Astrocyte of the hippocampus (primary cell): ENCODE results near the gene CHCHD5.
A peak's percentile ranks its signal among the peaks of the same experiment; 100 is the strongest.
"Not testable (repeated sequence)": the region's sequence is repeated elsewhere in the genome, so short reads cannot be mapped to it uniquely, and the experiment has no call there.

Experiments
- DNase-seq: peaks from one replicate; pipeline ENCODE4 v3.0.0; 2011; ENCODE audit warnings: low read depth, low spot score

CHCHD5 gene

DNA sequence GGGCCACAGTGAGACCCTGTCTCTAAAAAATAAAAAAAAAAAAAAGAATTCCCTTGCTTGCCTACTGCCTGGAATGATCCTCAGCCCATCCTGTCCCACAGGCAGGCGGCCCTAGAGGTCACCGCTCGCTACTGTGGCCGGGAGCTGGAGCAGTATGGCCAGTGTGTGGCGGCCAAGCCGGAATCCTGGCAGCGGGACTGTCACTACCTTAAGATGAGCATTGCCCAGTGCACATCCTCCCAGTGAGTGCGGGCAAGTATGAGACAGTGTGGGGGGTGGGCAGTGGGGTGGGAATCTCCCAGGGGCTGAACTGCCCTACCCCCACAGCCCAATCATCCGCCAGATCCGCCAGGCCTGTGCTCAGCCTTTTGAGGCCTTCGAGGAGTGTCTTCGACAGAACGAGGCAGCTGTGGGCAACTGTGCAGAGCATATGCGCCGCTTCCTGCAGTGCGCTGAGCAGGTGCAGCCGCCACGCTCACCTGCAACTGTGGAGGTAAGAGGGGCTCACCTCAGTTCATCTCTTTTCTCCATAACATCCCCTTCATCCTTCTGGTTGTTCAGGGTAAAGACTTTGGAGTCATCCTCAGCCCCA lies 1.6 kb downstream of the CHCHD5 start:
- no peak for DNase-seq

- no peak for DNase-seq
These were observed 4.2 kb downstream of the CHCHD5 start for GRCh38 chr2:112588611-112589045.

DNA sequence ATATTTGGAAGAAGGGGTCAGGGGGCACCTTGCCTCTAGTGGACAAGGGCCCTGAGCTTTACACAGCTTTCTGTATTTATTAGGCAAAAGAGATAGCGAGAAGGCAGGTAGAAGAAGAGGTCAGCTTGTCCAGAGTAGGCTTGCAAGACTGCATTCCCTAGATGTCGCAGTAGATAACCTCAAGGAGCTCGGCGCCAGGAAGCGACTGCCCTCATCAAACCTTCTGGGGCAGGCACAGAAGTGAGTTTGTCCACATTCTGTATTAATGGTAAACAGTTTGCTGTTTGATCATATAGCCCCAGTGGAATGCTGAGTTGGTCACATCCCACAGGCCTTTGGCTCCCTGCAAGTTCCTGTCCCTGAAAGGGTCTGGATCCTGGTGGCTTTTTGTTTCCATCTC lies 7.0 kb downstream of the CHCHD5 start:
- no peak for DNase-seq

- no peak for DNase-seq
These were observed 9.3 kb downstream of the CHCHD5 start for GRCh38 chr2:112593736-112594135.

- no peak for DNase-seq
These were observed 13.3 kb downstream of the CHCHD5 start for GRCh38 chr2:112597537-112598322.

DNA sequence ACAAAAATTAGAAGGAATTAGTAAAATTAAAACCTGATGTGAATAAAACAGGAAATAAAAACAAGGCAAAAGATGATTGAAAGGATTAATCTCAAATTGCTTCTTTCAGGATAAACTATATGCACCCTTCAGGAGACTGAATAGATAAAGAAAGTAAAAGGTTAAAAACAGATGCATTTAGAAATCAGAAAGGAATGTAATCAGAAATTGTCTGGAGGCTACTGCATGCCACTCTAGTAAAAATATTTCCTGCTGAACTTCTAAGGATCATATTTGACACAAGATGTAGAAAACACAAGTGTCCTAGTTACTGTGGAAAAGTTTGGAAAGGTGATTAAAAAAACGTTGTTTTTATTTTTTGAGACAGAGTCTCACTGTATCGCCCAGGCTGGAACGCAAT lies 16.2 kb downstream of the CHCHD5 start:
- DNase-seq = no peak

GRCh38 chr2:112601754-112602153 lies 17.3 kb downstream of the CHCHD5 start:
- DNase-seq = no peak

DNA sequence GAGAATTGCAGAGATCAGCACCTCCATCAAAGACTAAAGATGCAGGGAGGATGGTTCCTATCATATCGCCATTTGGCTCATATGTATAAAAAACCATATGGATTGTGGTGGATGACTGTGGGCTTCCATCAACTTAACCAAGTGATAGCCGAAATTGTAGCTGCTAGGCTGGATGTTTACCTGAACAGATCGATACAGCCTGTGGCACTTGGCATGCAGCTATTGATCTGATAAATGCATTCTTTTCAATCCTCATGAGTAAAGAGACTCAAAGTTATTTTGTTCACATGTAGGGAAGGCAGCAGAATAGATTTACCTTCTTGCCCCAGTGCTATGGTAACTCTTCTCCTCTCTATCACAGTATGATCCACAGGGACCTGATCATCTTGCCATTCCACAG lies 18.5 kb downstream of the CHCHD5 start:
- no peak for DNase-seq

DNA sequence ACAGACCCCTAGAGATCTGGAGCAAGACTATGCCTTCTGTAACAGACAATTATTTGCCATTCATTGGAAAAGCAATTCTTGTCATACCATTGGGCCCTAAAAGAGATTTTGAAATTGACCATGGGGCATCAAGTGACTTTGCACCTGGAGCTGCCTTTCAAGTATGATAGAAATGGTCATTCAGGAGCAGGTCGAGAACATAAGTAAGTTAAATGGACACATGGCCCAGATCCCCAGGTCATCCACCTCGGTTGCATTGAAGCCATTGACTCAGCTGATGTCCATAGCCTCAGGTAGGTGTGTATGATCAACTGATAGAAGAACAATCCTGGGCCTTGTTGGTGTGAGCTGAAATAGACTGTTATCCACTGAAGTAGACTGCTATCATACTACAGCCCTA lies 19.3 kb downstream of the CHCHD5 start:
- no peak for DNase-seq

DNA sequence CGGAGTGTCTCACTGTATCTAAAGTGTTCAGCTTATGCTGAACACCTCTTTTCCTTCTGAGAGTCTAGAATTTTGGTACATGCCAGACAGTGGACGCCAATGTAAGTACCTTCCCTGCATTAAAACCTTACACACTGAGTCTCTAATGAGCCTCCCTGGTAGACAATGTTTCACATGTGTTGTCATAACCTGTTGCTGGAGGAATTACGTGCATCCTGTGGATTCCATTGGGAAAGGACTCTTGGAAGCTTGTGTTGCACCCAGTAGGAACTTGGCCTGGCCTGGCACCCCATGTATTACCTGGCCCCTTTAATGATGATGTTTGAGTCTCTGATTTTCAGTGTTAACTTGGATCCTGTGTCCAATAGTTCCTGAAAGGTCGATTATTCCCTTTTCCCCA lies 20.5 kb downstream of the CHCHD5 start:
- no peak for DNase-seq

DNA sequence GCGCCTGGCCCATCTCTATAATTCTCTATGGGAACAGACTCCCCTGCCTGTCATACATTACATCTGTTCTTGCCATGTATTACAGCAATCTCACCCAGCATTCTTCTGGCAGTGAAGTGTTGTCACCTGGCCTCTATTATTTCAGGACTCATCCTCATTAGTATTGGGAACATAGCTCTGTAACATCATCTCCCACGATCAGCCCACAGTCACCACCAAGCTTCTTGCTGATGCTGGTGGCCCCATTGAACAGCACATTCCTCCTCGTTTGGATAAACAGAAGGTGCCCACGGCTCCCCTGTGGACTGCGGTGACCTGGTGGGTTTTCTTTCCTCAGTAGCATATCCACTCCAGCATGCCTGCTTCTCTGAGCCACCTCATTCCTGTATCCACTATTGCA lies 21.5 kb downstream of the CHCHD5 start:
- no peak for DNase-seq

DNA sequence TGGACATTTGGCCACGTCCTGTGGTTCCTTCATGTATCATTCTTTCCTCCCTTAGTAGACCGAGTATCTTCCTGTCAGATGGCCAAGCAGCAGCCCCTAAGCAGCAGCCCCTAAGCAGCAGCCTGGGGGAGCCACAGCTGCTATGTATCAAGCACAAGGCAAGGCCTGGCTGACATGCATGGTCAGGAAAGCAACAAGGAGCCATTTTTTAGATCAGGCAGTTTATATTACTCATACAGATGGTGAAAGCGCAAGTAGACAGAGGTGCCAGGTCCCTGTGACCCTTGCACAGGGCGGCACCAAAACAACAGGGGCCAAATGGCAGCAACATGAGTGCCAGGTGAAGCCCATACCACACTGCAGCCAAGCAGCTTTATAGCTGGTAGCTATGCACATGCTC lies 22.1 kb downstream of the CHCHD5 start:
- DNase-seq = no peak

- DNase-seq = no peak
These were observed 23.4 kb downstream of the CHCHD5 start for GRCh38 chr2:112607680-112608438.

DNA sequence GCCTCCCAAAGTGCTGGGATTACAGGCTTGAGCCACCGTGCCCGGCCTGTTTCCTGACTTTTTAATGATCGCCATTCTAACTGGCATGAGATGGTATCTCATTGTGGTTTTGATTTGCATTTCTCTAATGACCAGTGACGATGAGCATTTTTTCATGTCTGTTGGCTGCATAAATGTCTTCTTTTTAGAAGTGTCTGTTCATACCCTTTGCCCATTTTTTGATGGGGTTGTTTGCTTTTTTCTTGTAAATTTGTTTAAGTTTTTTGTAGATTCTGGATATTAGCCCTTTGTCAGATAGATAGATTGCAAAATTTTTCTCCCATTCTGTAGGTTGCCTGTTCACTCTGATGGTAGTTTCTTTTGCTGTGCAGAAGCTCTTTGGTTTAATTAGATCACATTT lies 24.9 kb downstream of the CHCHD5 start:
- DNase-seq = not testable (repeated sequence)

GRCh38 chr2:112612283-112612682 lies 27.9 kb downstream of the CHCHD5 start:
- not testable (repeated sequence) for DNase-seq

- DNase-seq = no peak
These were observed 29.9 kb downstream of the CHCHD5 start for GRCh38 chr2:112614201-112614840.

- no peak for DNase-seq
These were observed 30.6 kb downstream of the CHCHD5 start for GRCh38 chr2:112615051-112615450.

DNA sequence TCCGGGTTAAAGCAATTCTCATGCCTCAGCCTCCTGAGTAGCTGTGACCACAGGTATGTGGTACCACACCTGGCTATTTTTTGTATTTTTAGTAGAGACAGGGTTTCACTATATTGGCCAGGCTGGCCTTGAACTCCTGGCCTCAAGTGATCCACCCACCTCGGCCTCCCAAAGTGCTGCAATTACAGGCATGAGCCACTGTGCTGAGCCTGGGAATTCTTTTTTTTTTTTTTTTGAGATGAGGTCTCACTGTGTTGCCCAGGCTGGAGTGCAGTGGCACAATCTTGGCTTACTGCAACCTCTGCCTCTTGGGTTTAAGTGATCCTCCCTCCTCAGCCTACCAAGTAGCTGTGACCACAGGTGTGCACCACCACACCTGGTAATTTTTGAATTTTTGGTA lies 31.4 kb downstream of the CHCHD5 start:
- not testable (repeated sequence) for DNase-seq

DNA sequence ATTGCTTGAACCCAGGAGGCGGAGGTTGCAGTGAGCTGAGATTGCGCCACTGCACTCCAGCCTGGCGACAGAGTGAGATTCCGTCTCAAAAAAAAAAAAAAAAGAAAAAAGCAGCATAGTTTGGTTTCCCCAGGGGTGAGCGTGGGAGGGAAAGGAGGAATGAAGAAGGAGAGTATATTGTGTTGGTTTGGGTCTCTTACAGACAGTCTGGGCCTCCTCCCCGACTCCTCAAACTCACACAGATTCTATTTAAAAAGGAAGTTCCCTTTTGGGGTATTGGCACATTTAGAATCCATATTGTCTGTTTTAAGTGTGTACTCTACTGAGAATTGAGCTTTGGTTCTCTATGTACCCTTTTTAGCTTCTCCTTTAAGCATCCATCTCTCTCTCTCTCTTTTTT lies 34.0 kb downstream of the CHCHD5 start:
- DNase-seq = no peak

GRCh38 chr2:112621790-112622527 lies 37.5 kb downstream of the CHCHD5 start:
- DNase-seq = peak; percentile 58

- no peak for DNase-seq
These were observed 38.1 kb downstream of the CHCHD5 start for GRCh38 chr2:112622528-112622849.
